ENCODE data around the gene BCAM.

DNA sequence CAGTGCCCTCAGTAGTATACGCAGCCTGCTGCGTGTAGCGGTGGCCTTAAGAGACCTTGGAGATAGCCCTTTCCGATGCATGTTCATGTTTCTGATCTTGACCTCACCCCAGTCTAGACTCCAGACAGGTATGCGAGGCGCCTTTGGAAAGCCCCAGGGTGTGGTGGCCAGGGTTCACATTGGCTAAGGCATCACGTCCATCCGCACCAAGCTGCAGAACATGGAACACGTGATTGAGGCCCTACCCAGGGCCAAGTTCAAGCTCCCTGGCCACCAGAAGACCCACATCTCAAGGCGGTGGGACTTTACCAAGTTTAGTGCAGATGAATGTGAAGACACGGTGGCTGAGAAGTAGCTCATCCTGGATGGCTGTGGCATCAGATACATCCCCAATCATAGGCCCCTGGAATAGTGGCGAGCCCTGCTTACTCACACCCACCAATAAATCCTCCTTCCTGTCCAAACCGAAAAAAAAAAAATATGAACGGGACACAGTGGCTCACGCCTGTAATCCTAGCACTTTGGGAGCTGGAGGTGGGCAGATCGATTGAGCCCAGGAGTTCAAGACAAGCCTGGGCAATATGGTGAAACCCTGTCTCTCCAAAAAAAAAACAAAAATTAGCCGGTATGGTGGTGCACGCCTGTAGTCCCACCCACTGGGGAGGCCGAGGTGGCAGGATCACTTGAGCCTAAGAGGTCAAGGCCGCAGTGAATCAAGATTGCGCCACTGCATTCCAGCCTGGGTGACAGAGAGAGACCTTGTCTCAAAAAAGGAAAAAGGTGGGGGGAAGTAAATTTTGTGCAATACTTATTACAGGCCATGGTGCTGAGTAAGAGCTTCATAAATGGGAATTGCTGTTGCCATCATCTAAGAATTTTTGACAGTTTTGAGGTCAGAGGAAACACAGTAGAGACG is 43.6 kb upstream of the BCAM start:
- TF ChIP-seq EP300 (IDR thresholded peaks at IDR 0.05): peak in 1 of 2 experiments; percentile 24; a peak in 2 of 5 replicates
- no peak for TF ChIP-seq POLR2A (IDR thresholded peaks at IDR 0.05; ENCODE audit: low read length)
- TF ChIP-seq, protein P1, sequence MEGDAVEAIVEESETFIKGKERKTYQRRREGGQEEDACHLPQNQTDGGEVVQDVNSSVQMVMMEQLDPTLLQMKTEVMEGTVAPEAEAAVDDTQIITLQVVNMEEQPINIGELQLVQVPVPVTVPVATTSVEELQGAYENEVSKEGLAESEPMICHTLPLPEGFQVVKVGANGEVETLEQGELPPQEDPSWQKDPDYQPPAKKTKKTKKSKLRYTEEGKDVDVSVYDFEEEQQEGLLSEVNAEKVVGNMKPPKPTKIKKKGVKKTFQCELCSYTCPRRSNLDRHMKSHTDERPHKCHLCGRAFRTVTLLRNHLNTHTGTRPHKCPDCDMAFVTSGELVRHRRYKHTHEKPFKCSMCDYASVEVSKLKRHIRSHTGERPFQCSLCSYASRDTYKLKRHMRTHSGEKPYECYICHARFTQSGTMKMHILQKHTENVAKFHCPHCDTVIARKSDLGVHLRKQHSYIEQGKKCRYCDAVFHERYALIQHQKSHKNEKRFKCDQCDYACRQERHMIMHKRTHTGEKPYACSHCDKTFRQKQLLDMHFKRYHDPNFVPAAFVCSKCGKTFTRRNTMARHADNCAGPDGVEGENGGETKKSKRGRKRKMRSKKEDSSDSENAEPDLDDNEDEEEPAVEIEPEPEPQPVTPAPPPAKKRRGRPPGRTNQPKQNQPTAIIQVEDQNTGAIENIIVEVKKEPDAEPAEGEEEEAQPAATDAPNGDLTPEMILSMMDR (IDR thresholded peaks at IDR 0.05): no peak
- TF ChIP-seq ZFP36 (IDR thresholded peaks at IDR 0.05; ENCODE audit: borderline replicate concordance, partially characterized antibody): no peak
- no peak for TF ChIP-seq PHF8 (IDR thresholded peaks at IDR 0.05; ENCODE audit: borderline replicate concordance, low read depth)
